ENCODE data around the gene SFXN5.

Gene SFXN5

GRCh38 chr2:72958542-72959385, 112.7 kb downstream of the SFXN5 start:
- DNase-seq (ENCODE audit: low read depth, low spot score): no peak

- no peak for DNase-seq (ENCODE audit: low read depth, low spot score)
Measured at GRCh38 chr2:72956936-72957335, 114.6 kb downstream of the SFXN5 start.

- no peak for DNase-seq (ENCODE audit: low read depth, low spot score)
Measured at GRCh38 chr2:72956050-72956395, 115.5 kb downstream of the SFXN5 start.

GRCh38 chr2:72955228-72956049, 116.1 kb downstream of the SFXN5 start:
- peak; percentile 33 for DNase-seq (ENCODE audit: low read depth, low spot score)

GRCh38 chr2:72954376-72955227, 116.9 kb downstream of the SFXN5 start:
- DNase-seq (ENCODE audit: low read depth, low spot score): no peak

GRCh38 chr2:72953976-72954375, 117.5 kb downstream of the SFXN5 start:
- no peak for DNase-seq (ENCODE audit: low read depth, low spot score)

GRCh38 chr2:72953528-72953927, 118.0 kb downstream of the SFXN5 start:
- DNase-seq (ENCODE audit: low read depth, low spot score): no peak

- DNase-seq (ENCODE audit: low read depth, low spot score): no peak
Measured at GRCh38 chr2:72952961-72953360, 118.6 kb downstream of the SFXN5 start.

- DNase-seq (ENCODE audit: low read depth, low spot score): no peak
Measured at GRCh38 chr2:72952110-72952823, 119.2 kb downstream of the SFXN5 start.

- DNase-seq (ENCODE audit: low read depth, low spot score): no peak
Measured at GRCh38 chr2:72951303-72952095, 120.0 kb downstream of the SFXN5 start.

- no peak for DNase-seq (ENCODE audit: low read depth, low spot score)
Measured at GRCh38 chr2:72950558-72951255, 120.8 kb downstream of the SFXN5 start.

GRCh38 chr2:72949642-72950041, 121.9 kb downstream of the SFXN5 start:
- no peak for DNase-seq (ENCODE audit: low read depth, low spot score)

GRCh38 chr2:72949045-72949444, 122.5 kb downstream of the SFXN5 start:
- no peak for DNase-seq (ENCODE audit: low read depth, low spot score)

GRCh38 chr2:72947952-72948830, 123.3 kb downstream of the SFXN5 start:
- no peak for DNase-seq (ENCODE audit: low read depth, low spot score)

- no peak for DNase-seq (ENCODE audit: low read depth, low spot score)
Measured at GRCh38 chr2:72946466-72946865, 125.0 kb downstream of the SFXN5 start.

- DNase-seq (ENCODE audit: low read depth, low spot score): no peak
Measured at GRCh38 chr2:72945450-72946019, 126.0 kb downstream of the SFXN5 start.

GRCh38 chr2:72944804-72945449, 126.6 kb downstream of the SFXN5 start:
- DNase-seq (ENCODE audit: low read depth, low spot score): no peak
